KMS-11 (cell line): ENCODE data around the gene NCKAP5.

ENCODE experiments used
- H2AFZ ChIP-seq: fragments of 200-600 bp; sonication (generic); 2 replicates; pipeline ENCODE4 v1.6.1; 2016; ENCODE audit warnings: antibody characterized with exemption, mixed run types, low read depth
- H3K27ac ChIP-seq: fragments of 200-600 bp; sonication (generic); 2 replicates; pipeline ENCODE4 v1.6.1; 2016; ENCODE audit warnings: mild to moderate bottlenecking, mixed run types
- H3K27me3 ChIP-seq: fragments of 200-600 bp; sonication (generic); 2 replicates; pipeline ENCODE4 v1.6.1; 2017; ENCODE audit warnings: mild to moderate bottlenecking, low read depth, mixed run types, moderate library complexity; ENCODE audit not compliant: insufficient read depth
- H3K36me3 ChIP-seq: fragments of 200-600 bp; sonication (generic); 2 replicates; pipeline ENCODE4 v1.6.1; 2017; ENCODE audit warnings: mild to moderate bottlenecking, mixed run types; ENCODE audit not compliant: insufficient read depth
- H3K4me1 ChIP-seq: fragments of 200-600 bp; sonication (generic); 2 replicates; pipeline ENCODE4 v1.6.1; 2016; ENCODE audit warnings: mild to moderate bottlenecking, low read depth, mixed run types; ENCODE audit not compliant: poor library complexity, severe bottlenecking
- H3K4me2 ChIP-seq: fragments of 200-600 bp; sonication (generic); 2 replicates; pipeline ENCODE4 v1.7.0; 2016; ENCODE audit warnings: mild to moderate bottlenecking, mixed run types
- H3K4me3 ChIP-seq: fragments of 200-600 bp; sonication (generic); IDR thresholded peaks from 2 replicates; pipeline ENCODE4 v1.6.1; 2017; ENCODE audit warnings: low read depth, low read length, mixed read lengths; ENCODE audit not compliant: insufficient read depth
- H3K79me2 ChIP-seq: fragments of 200-600 bp; sonication (generic); 2 replicates; pipeline ENCODE4 v1.6.1; 2016; ENCODE audit warnings: low read depth, mixed run types; ENCODE audit not compliant: insufficient read depth
- H3K9ac ChIP-seq: fragments of 200-600 bp; sonication (generic); 2 replicates; pipeline ENCODE4 v1.6.1; 2016; ENCODE audit warnings: mild to moderate bottlenecking, mixed run types
- H4K20me1 ChIP-seq: fragments of 200-600 bp; sonication (generic); 2 replicates; pipeline ENCODE4 v1.6.1; 2016; ENCODE audit warnings: mild to moderate bottlenecking, mixed run types; ENCODE audit not compliant: insufficient read depth
- TF ChIP-seq, protein P1 (sequence below): fragments of 200-600 bp; sonication (generic); conservative IDR thresholded peaks from 2 replicates; pipeline ENCODE4 v1.6.1; 2017; ENCODE audit warnings: low read depth, mild to moderate bottlenecking, antibody characterized with exemption, low read length, moderate library complexity, mixed read lengths

The NCKAP5 gene

GRCh38 chr2:133229974-133230373 is 338.3 kb downstream of the NCKAP5 start:
- Histone ChIP-seq H3K27ac (no peak overlapping the region), H3K79me2 (no peaks in the 10 kb centered on the region), H2AFZ (no peak overlapping the region), H3K4me1 (no peaks in the 10 kb centered on the region), H3K4me2 (no peak overlapping the region), H4K20me1 (no peaks in the 10 kb centered on the region), H3K27me3 (no peaks in the 10 kb centered on the region), H3K9ac (no peak overlapping the region), H3K36me3 (no peaks in the 10 kb centered on the region), H3K4me3 (no peak overlapping the region)
- TF ChIP-seq, protein P1, sequence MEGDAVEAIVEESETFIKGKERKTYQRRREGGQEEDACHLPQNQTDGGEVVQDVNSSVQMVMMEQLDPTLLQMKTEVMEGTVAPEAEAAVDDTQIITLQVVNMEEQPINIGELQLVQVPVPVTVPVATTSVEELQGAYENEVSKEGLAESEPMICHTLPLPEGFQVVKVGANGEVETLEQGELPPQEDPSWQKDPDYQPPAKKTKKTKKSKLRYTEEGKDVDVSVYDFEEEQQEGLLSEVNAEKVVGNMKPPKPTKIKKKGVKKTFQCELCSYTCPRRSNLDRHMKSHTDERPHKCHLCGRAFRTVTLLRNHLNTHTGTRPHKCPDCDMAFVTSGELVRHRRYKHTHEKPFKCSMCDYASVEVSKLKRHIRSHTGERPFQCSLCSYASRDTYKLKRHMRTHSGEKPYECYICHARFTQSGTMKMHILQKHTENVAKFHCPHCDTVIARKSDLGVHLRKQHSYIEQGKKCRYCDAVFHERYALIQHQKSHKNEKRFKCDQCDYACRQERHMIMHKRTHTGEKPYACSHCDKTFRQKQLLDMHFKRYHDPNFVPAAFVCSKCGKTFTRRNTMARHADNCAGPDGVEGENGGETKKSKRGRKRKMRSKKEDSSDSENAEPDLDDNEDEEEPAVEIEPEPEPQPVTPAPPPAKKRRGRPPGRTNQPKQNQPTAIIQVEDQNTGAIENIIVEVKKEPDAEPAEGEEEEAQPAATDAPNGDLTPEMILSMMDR: no peak

DNA sequence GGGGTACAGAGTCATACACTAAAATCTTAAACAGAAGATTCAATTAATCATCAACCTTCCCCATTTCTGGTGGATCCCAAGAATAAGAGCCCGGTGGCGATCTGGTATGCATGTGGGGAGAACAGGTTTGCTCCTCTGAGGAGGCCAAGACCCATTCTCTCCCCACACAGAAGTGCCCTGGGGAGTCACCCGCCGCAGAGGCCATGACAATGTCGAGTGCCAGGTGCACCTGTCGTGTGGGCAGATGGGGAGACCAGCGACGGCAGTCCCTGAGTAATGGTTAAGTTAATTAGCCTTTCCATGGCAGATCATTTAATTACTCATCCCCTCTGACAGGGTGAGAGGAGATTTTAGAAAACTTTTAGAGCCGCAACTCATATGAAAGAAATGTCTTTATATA is 345.0 kb downstream of the NCKAP5 start:
- TF ChIP-seq, protein P1: no peak

DNA sequence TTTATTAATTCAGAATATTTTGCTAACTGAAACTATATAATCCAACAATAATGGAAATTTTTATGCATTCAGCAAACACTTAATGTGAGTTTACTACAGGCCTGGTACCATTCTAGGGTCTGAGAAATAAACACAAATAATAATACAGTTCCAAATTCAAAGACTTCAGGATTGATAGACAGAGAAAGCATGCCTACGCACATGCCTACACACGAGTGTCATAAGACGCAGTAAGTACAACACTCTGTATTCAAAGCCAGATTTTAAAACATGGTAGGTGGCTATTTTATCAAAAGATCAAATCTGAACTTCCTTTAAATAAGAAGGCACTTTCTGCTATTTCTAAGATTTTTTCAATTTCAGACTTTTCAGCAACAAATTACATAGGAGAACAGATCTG is 346.9 kb downstream of the NCKAP5 start:
- TF ChIP-seq, protein P1: no peak
- Histone ChIP-seq H3K27ac (no peak overlapping the region), H3K36me3 (no peaks in the 10 kb centered on the region), H4K20me1 (no peaks in the 10 kb centered on the region), H3K9ac (no peak overlapping the region), H3K4me1 (peaks cover 23% of the 10 kb centered on the region), H3K4me2 (no peak overlapping the region), H3K79me2 (no peaks in the 10 kb centered on the region), H2AFZ (no peak overlapping the region), H3K27me3 (no peaks in the 10 kb centered on the region), H3K4me3 (no peak overlapping the region)

More for the DNA sequence above, 345.0 kb downstream of the NCKAP5 start:
- H3K4me1 ChIP-seq: peaks cover 5% of the 10 kb centered on the region
- H3K9ac ChIP-seq: no peak overlapping the region
- H3K79me2 ChIP-seq: no peaks in the 10 kb centered on the region
- H2AFZ ChIP-seq: no peak overlapping the region
- no peak overlapping the region for H3K4me3 ChIP-seq
- H3K27me3 ChIP-seq: no peaks in the 10 kb centered on the region
- no peaks in the 10 kb centered on the region for H3K36me3 ChIP-seq
- no peaks in the 10 kb centered on the region for H4K20me1 ChIP-seq
- no peak overlapping the region for H3K27ac ChIP-seq
- no peak overlapping the region for H3K4me2 ChIP-seq

DNA sequence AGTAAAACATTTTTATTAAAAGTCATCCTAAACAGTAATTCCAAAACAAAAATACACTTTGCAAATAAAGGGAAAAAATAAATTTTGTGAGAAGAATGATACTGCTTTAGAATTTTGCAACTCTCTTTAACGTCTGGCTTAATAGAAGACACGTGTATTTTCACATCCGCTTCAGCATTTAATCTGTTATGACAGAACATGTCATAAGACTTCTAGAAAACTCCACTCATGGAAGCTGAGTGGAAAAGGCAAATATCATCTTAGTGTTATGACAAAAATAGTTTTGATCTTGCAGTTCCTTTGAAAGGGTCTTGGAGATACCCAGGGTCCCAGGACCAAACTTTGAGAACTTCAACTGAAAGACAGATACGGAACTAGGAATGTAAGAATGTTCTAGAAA is 350.1 kb downstream of the NCKAP5 start:
- Histone ChIP-seq H3K27ac (peak overlapping the region; percentile 32; the same call in 1 of the 2 replicates), H4K20me1 (no peaks in the 10 kb centered on the region), H3K4me2 (0 out of 2 replicates have a peak overlapping the region, but pooled peaks have one; percentile 42), H3K36me3 (no peaks in the 10 kb centered on the region), H3K9ac (no peak overlapping the region), H2AFZ (no peak overlapping the region), H3K79me2 (no peaks in the 10 kb centered on the region), H3K4me1 (peaks cover 28% of the 10 kb centered on the region), H3K4me3 (no peak overlapping the region), H3K27me3 (no peaks in the 10 kb centered on the region)
- TF ChIP-seq, protein P1: no peak
